GM18870 (cell line): ENCODE data around the gene LAMB2.

Experiments
- ATAC-seq: cut with Tn5 transposase; IDR thresholded peaks from one replicate; pipeline ENCODE4 v1.9.1; 2021; ENCODE audit warnings: moderate library complexity; ENCODE audit not compliant: unreplicated experiment

LAMB2 gene

GRCh38 chr3:49122022-49122421 is 10.8 kb downstream of the LAMB2 start:
- ATAC-seq, result no peak

- ATAC-seq, result no peak
Observed at GRCh38 chr3:49121132-49121736, 11.6 kb downstream of the LAMB2 start.

- peak; percentile 53 for ATAC-seq
Observed at GRCh38 chr3:49120438-49121131, 12.3 kb downstream of the LAMB2 start, which contains the start of gene USP19. USP19 (minus strand) TSS chr3:49120823; CDS start chr3:49119145, 1,678 bp downstream.

- ATAC-seq, result no peak
Observed at GRCh38 chr3:49120096-49120437, 12.8 kb downstream of the LAMB2 start.

GRCh38 chr3:49119439-49119838 is 13.4 kb downstream of the LAMB2 start:
- ATAC-seq, result no peak

- no peak for ATAC-seq
Observed at GRCh38 chr3:49119036-49119435, 13.8 kb downstream of the LAMB2 start.

- no peak for ATAC-seq
Observed at GRCh38 chr3:49112262-49112661, 20.6 kb downstream of the LAMB2 start.

- ATAC-seq, result no peak
Observed at GRCh38 chr3:49111347-49111746, 21.5 kb downstream of the LAMB2 start.

GRCh38 chr3:49110780-49111179 is 22.1 kb downstream of the LAMB2 start:
- ATAC-seq, result no peak

GRCh38 chr3:49108346-49108745 is 24.5 kb downstream of the LAMB2 start:
- no peak for ATAC-seq

GRCh38 chr3:49104427-49105291 is 28.2 kb downstream of the LAMB2 start, which contains the start of gene QARS1:
QARS1 (minus strand) TSS chr3:49104757; CDS start chr3:49104733, 24 bp downstream.
- ATAC-seq, result peak; percentile 53

GRCh38 chr3:49104052-49104426 is 28.8 kb downstream of the LAMB2 start:
- no peak for ATAC-seq

GRCh38 chr3:49100046-49100615 is 32.7 kb downstream of the LAMB2 start:
- no peak for ATAC-seq

- no peak for ATAC-seq
Observed at GRCh38 chr3:49098910-49099630, 33.8 kb downstream of the LAMB2 start.

GRCh38 chr3:49098429-49098828 is 34.4 kb downstream of the LAMB2 start:
- no peak for ATAC-seq

GRCh38 chr3:49093853-49094767 is 38.7 kb downstream of the LAMB2 start, which contains the start of gene QRICH1:
QRICH1 (minus strand) TSS chr3:49094071; CDS start chr3:49077017, 17,054 bp downstream.
- peak; percentile 85 for ATAC-seq

- peak; percentile 26 for ATAC-seq
Observed at GRCh38 chr3:49092938-49093852, 39.7 kb downstream of the LAMB2 start.

GRCh38 chr3:49081429-49081828 is 51.4 kb downstream of the LAMB2 start:
- no peak for ATAC-seq
